ENCODE data around the gene SP140. TPM values are rescaled to one million over a fixed set of nuclear protein-coding genes. Genes with fewer than 3 reads are reported as not detected.

SP140 gene
- total and polyA plus RNA-seq, 9 of the 15 experiments (the other 6 are each of a cell fraction or from before 2014, with no cell fraction given): 0.04 to 1.1 (median 0.57) TPM; not detected in 1

DNA sequence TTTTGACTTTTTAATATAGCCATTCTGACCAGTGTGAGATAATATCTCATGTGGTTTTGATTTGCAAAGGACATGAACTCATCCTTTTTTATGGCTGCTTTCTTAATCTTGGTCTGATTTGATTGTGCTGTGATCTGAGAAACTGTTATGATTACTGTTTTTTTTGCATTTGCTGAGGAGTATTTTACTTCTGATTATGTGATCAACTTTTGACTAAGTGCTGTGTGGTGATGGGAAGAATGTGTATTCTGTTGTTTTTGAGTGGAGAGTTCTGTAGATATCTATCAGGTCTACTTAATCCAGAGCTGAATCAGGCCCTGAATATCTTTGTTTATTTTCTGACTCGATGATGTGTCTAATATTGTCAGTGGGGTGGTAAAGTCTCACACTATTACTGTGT lies 118.2 kb downstream of the SP140 start (continued):
- TF ChIP-seq HNRNPK (IDR thresholded peaks at IDR 0.05; ENCODE audit: low read depth, low read length, poor library complexity, severe bottlenecking) (no peak), ZNF324 (CRISPR knock-in tag; IDR thresholded peaks at IDR 0.05) (no peak), FOXA1 (IDR thresholded peaks at IDR 0.05; ENCODE audit: borderline replicate concordance) (no peak), HNRNPUL1 (IDR thresholded peaks at IDR 0.05; ENCODE audit: low read length) (no peak), KDM1A (IDR thresholded peaks at IDR 0.05) (no peak), HDAC3 (IDR thresholded peaks at IDR 0.05; ENCODE audit: borderline replicate concordance, partially characterized antibody) (no peak)
- TF ChIP-seq, protein P1, sequence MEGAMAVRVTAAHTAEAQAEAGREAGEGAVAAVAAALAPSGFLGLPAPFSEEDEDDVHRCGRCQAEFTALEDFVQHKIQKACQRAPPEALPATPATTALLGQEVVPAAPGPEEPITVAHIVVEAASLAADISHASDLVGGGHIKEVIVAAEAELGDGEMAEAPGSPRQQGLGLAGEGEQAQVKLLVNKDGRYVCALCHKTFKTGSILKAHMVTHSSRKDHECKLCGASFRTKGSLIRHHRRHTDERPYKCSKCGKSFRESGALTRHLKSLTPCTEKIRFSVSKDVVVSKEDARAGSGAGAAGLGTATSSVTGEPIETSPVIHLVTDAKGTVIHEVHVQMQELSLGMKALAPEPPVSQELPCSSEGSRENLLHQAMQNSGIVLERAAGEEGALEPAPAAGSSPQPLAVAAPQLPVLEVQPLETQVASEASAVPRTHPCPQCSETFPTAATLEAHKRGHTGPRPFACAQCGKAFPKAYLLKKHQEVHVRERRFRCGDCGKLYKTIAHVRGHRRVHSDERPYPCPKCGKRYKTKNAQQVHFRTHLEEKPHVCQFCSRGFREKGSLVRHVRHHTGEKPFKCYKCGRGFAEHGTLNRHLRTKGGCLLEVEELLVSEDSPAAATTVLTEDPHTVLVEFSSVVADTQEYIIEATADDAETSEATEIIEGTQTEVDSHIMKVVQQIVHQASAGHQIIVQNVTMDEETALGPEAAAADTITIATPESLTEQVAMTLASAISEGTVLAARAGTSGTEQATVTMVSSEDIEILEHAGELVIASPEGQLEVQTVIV (CRISPR knock-in tag; IDR thresholded peaks at IDR 0.05; ENCODE audit: borderline replicate concordance): no peak

DNA sequence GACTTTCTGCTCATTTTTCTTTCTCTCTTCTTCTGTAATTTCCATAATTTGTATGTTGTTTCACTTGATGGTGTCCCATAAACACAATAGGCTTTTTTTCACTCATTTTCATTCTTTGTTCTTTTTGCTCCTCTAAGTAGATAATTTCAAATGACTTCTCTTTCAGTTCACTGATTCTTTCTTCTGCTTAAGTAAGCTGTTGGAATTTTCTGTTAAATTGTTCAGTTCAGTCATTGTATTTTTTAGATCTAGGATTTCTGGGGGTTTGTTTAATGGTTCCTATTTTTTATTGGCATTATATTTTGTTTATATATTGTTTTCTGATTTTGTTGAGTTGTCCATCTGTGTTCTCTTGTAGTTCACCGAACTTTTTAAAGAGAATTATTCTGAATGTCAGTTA lies 120.9 kb downstream of the SP140 start:
- BruUV-seq (replicated peaks): no TSS peak
- Histone ChIP-seq H2AFZ (ENCODE audit: low read depth, low read length) (no peak overlapping the region), H3K4me3 (no peak overlapping the region), H3K4me2 (ENCODE audit: insufficient read depth, low read length) (no peak overlapping the region), H3K27me3 (ENCODE audit: control insufficient read depth in 2 of 2, insufficient read depth in 2 of 2, low read length in 2 of 2) (no peaks in the 10 kb centered on the region), H3K9me1 (ENCODE audit: control insufficient read depth, insufficient read depth, low read length) (no peaks in the 10 kb centered on the region), H3K9me3 (replicated peaks; ENCODE audit: control insufficient read depth, insufficient read depth, low read depth, low read length) (peaks cover 4% of the 10 kb centered on the region), H4K20me1 (replicated peaks; ENCODE audit: control insufficient read depth, insufficient read depth, low read length) (no peaks in the 10 kb centered on the region), H3K4me1 (replicated peaks in 1 of 2; ENCODE audit: control insufficient read depth in 2 of 2, insufficient read depth in 2 of 2, low read length in 2 of 2) (no peaks in the 10 kb centered on the region; a peak in 3 of 5 replicates), H3K9ac (ENCODE audit: insufficient read depth in 1 of 2, low read depth in 2 of 2, low read length in 2 of 2) (no peak overlapping the region), H3K79me2 (ENCODE audit: control insufficient read depth, insufficient read depth, low read length) (peaks cover 31% of the 10 kb centered on the region), H3K27ac (ENCODE audit: extremely low read depth, low read depth, low read length) (no peak overlapping the region), H3K36me3 (ENCODE audit: control insufficient read depth, insufficient read depth, low read length) (no peaks in the 10 kb centered on the region; the same call in 2 of the 3 replicates)
- ChIA-PET POLR2A (no interaction called here), CTCF (ENCODE audit: low intra/inter-chr PET ratio) (no interaction called here)
- no peak for DNase-seq (ENCODE audit: extremely low read depth in 1 of 4, low spot score in 3 of 4)
- no peak for FAIRE-seq
- 78% methylated on average over 1 of the region's 1 CpG for WGBS (ENCODE audit: insufficient coverage, low coverage, missing lambda C conversion rate)
- TF ChIP-seq CBFA2T3 (IDR thresholded peaks at IDR 0.05) (no peak), TRIM28 (IDR thresholded peaks at IDR 0.05) (0 out of 2 replicates have a peak, but pooled peaks have one; percentile 45)
- TF ChIP-seq, protein P2, sequence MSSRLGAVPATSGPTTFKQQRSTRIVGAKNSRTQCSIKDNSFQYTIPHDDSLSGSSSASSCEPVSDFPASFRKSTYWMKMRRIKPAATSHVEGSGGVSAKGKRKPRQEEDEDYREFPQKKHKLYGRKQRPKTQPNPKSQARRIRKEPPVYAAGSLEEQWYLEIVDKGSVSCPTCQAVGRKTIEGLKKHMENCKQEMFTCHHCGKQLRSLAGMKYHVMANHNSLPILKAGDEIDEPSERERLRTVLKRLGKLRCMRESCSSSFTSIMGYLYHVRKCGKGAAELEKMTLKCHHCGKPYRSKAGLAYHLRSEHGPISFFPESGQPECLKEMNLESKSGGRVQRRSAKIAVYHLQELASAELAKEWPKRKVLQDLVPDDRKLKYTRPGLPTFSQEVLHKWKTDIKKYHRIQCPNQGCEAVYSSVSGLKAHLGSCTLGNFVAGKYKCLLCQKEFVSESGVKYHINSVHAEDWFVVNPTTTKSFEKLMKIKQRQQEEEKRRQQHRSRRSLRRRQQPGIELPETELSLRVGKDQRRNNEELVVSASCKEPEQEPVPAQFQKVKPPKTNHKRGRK (tag; IDR thresholded peaks at IDR 0.05): 0 out of 2 replicates have a peak, but pooled peaks have one; percentile 33
- in situ Hi-C loops (cut with MboI): no loop called here
- intact Hi-C loops (cut with micrococcal nuclease): no loop called here
- ATAC-seq: no peak
